Stimulated activated effector memory CD8-positive, alpha-beta T cell treated with anti-CD3 and anti-CD28 coated beads, Interleukin-12 subunit alpha, Interleukin-12 subunit beta, amount 100 ng/mL, for 72 hours (primary cell): ENCODE data around the gene RANBP2.
"Not testable (repeated sequence)": the region's sequence is repeated elsewhere in the genome, so short reads cannot be mapped to it uniquely, and the experiment has no call there.

Experiments used
- ATAC-seq: fragments of 150-1000 bp; cut with Tn5 transposase; 2 replicates; pipeline ENCODE4 v1.10.0; 2021
- DNase-seq, 2 donors: peaks; one replicate each; pipeline ENCODE4 v3.0.0; 2021 to 2022; ENCODE audit warnings: low spot score in 2 of 2
- H3K27ac Mint-ChIP-seq: one replicate; pipeline ENCODE4 v1.8.0; 2022; ENCODE audit warnings: mild to moderate bottlenecking, mixed read lengths
- H3K36me3 Mint-ChIP-seq: one replicate; pipeline ENCODE4 v1.8.0; 2022; ENCODE audit warnings: mild to moderate bottlenecking, mixed read lengths
- H3K4me1 Mint-ChIP-seq: one replicate; pipeline ENCODE4 v1.8.0; 2022; ENCODE audit warnings: mixed read lengths
- H3K4me3 Mint-ChIP-seq: one replicate; pipeline ENCODE4 v1.8.0; 2022; ENCODE audit warnings: mild to moderate bottlenecking, mixed read lengths
- H3K9me3 Mint-ChIP-seq: one replicate; pipeline ENCODE4 v1.8.0; 2022; ENCODE audit warnings: mixed read lengths

The RANBP2 gene

GRCh38 chr2:108719149-108720044 is at the start of gene RANBP2:
RANBP2 (plus strand) TSS chr2:108719482; CDS start chr2:108719607, 125 bp downstream.
- peaks cover 14% of the 10 kb centered on the region for H3K36me3 Mint-ChIP-seq
- H3K4me1 Mint-ChIP-seq, result peaks cover 27% of the 10 kb centered on the region
- DNase-seq (peak; percentile 87 to 95), ATAC-seq (peak; percentile 100)
- no peaks in the 10 kb centered on the region for H3K9me3 Mint-ChIP-seq
- H3K27ac Mint-ChIP-seq, result peak within 1 kb of the TSS; percentile 98
- peak within 1 kb of the TSS; percentile 94 for H3K4me3 Mint-ChIP-seq

GRCh38 chr2:108670282-108670681 is 49.0 kb upstream of the RANBP2 start:
- not testable (repeated sequence) for H3K9me3 Mint-ChIP-seq, H3K4me1 Mint-ChIP-seq, H3K27ac Mint-ChIP-seq, H3K4me3 Mint-ChIP-seq, ATAC-seq, DNase-seq
- peaks cover 30% of the 10 kb centered on the region for H3K36me3 Mint-ChIP-seq

GRCh38 chr2:108672200-108672805 is 47.0 kb upstream of the RANBP2 start:
- not testable (repeated sequence) for H3K4me1 Mint-ChIP-seq, H3K4me3 Mint-ChIP-seq, DNase-seq, H3K9me3 Mint-ChIP-seq, H3K27ac Mint-ChIP-seq, ATAC-seq
- H3K36me3 Mint-ChIP-seq, result peaks cover 43% of the 10 kb centered on the region

- H3K36me3 Mint-ChIP-seq, result peaks cover 82% of the 10 kb centered on the region
- not testable (repeated sequence) for H3K4me3 Mint-ChIP-seq, H3K9me3 Mint-ChIP-seq, DNase-seq, H3K4me1 Mint-ChIP-seq, ATAC-seq, H3K27ac Mint-ChIP-seq
These were observed 42.8 kb upstream of the RANBP2 start for GRCh38 chr2:108676522-108676921.

GRCh38 chr2:108677239-108677744 is 42.0 kb upstream of the RANBP2 start:
- ATAC-seq, H3K4me1 Mint-ChIP-seq, H3K27ac Mint-ChIP-seq, H3K4me3 Mint-ChIP-seq, H3K9me3 Mint-ChIP-seq, DNase-seq: not testable (repeated sequence)
- H3K36me3 Mint-ChIP-seq, result peaks cover 84% of the 10 kb centered on the region

GRCh38 chr2:108678198-108678651 is 41.1 kb upstream of the RANBP2 start:
- H3K27ac Mint-ChIP-seq, ATAC-seq, H3K4me3 Mint-ChIP-seq, H3K4me1 Mint-ChIP-seq, H3K9me3 Mint-ChIP-seq, DNase-seq: not testable (repeated sequence)
- peaks cover 87% of the 10 kb centered on the region for H3K36me3 Mint-ChIP-seq

GRCh38 chr2:108680805-108681204 is 38.5 kb upstream of the RANBP2 start:
- DNase-seq, ATAC-seq, H3K4me3 Mint-ChIP-seq, H3K9me3 Mint-ChIP-seq, H3K27ac Mint-ChIP-seq, H3K4me1 Mint-ChIP-seq: not testable (repeated sequence)
- peaks cover 92% of the 10 kb centered on the region for H3K36me3 Mint-ChIP-seq

- not testable (repeated sequence) for ATAC-seq, DNase-seq, H3K9me3 Mint-ChIP-seq, H3K27ac Mint-ChIP-seq, H3K4me3 Mint-ChIP-seq, H3K4me1 Mint-ChIP-seq
- H3K36me3 Mint-ChIP-seq, result peaks cover 21% of the 10 kb centered on the region
These were observed 30.2 kb upstream of the RANBP2 start for GRCh38 chr2:108688818-108689756.

GRCh38 chr2:108690001-108690400 is 29.3 kb upstream of the RANBP2 start:
- H3K36me3 Mint-ChIP-seq, result peaks cover 12% of the 10 kb centered on the region
- H3K4me1 Mint-ChIP-seq, H3K27ac Mint-ChIP-seq, H3K4me3 Mint-ChIP-seq, H3K9me3 Mint-ChIP-seq, DNase-seq: not testable (repeated sequence)
- ATAC-seq, result peak; percentile 77

GRCh38 chr2:108691447-108691846 is 27.8 kb upstream of the RANBP2 start:
- ATAC-seq (no peak), DNase-seq (no peak)
- Mint-ChIP-seq H3K4me3 (no peak overlapping the region), H3K9me3 (no peaks in the 10 kb centered on the region), H3K27ac (no peak overlapping the region), H3K36me3 (no peaks in the 10 kb centered on the region), H3K4me1 (no peaks in the 10 kb centered on the region)

GRCh38 chr2:108701208-108701607 is 18.1 kb upstream of the RANBP2 start:
- Mint-ChIP-seq H3K27ac (no peak overlapping the region), H3K4me1 (no peaks in the 10 kb centered on the region), H3K9me3 (no peaks in the 10 kb centered on the region), H3K4me3 (no peak overlapping the region), H3K36me3 (no peaks in the 10 kb centered on the region)
- no peak for ATAC-seq
- no peak for DNase-seq

- ATAC-seq (no peak), DNase-seq (no peak)
- Mint-ChIP-seq H3K4me3 (no peak overlapping the region), H3K9me3 (no peaks in the 10 kb centered on the region), H3K4me1 (no peaks in the 10 kb centered on the region), H3K36me3 (no peaks in the 10 kb centered on the region), H3K27ac (no peak overlapping the region)
These were observed 17.5 kb upstream of the RANBP2 start for GRCh38 chr2:108701806-108702205.

- Mint-ChIP-seq H3K4me1 (no peaks in the 10 kb centered on the region), H3K4me3 (no peak overlapping the region), H3K27ac (no peak overlapping the region), H3K9me3 (peaks cover 3% of the 10 kb centered on the region), H3K36me3 (no peaks in the 10 kb centered on the region)
- ATAC-seq (no peak), DNase-seq (no peak)
These were observed 14.4 kb upstream of the RANBP2 start for GRCh38 chr2:108704871-108705270.

- DNase-seq, result no peak
- H3K4me1 Mint-ChIP-seq, result no peaks in the 10 kb centered on the region
- ATAC-seq, result no peak
- H3K9me3 Mint-ChIP-seq, result peaks cover 3% of the 10 kb centered on the region
- no peaks in the 10 kb centered on the region for H3K36me3 Mint-ChIP-seq
- no peak overlapping the region for H3K4me3 Mint-ChIP-seq
- H3K27ac Mint-ChIP-seq, result no peak overlapping the region
These were observed 12.0 kb upstream of the RANBP2 start for GRCh38 chr2:108707300-108707699.

- DNase-seq, ATAC-seq, H3K9me3 Mint-ChIP-seq, H3K4me3 Mint-ChIP-seq, H3K36me3 Mint-ChIP-seq, H3K27ac Mint-ChIP-seq: not testable (repeated sequence)
- peaks cover 13% of the 10 kb centered on the region for H3K4me1 Mint-ChIP-seq
These were observed 2.3 kb upstream of the RANBP2 start for GRCh38 chr2:108716971-108717370.
